GM12878 (cell line): ENCODE measurements around the gene SEC16B.

ENCODE experiments used
- CREB1 ChIP-seq: IDR thresholded peaks from 2 replicates; pipeline ENCODE4 v1.6.1; 2012; ENCODE audit warnings: low read depth, mild to moderate bottlenecking, inconsistent platforms
- MXI1 ChIP-seq: fragments of 150-350 bp; IDR thresholded peaks from 2 replicates; pipeline ENCODE4 v1.6.1; 2011; ENCODE audit warnings: low read depth, mild to moderate bottlenecking, inconsistent platforms, low read length, improper control_type of control experiment
- STAT1 ChIP-seq: fragments of 450-650 bp; conservative IDR thresholded peaks from 2 replicates; pipeline ENCODE4 v1.6.1; 2014; ENCODE audit warnings: antibody characterized with exemption, mild to moderate bottlenecking

- TF ChIP-seq CREB1 (no peak), STAT1 (no peak), MXI1 (no peak)
Observed at GRCh38 chr1:177952691-177953090, 17.2 kb downstream of the SEC16B start.
